Activated CD4-positive, alpha-beta T cell treated with anti-CD3 and anti-CD28 coated beads, Interleukin-2, amount 50 U/mL, for 1 hour (primary cell): ENCODE measurements around the gene FAM210A.
"Not testable (repeated sequence)": the region's sequence is repeated elsewhere in the genome, so short reads cannot be mapped to it uniquely, and the experiment has no call there.

Source experiments
- DNase-seq: peaks from one replicate; pipeline ENCODE4 v3.0.0-alpha.2; 2020

FAM210A gene, protein sequence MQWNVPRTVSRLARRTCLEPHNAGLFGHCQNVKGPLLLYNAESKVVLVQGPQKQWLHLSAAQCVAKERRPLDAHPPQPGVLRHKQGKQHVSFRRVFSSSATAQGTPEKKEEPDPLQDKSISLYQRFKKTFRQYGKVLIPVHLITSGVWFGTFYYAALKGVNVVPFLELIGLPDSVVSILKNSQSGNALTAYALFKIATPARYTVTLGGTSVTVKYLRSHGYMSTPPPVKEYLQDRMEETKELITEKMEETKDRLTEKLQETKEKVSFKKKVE

DNA sequence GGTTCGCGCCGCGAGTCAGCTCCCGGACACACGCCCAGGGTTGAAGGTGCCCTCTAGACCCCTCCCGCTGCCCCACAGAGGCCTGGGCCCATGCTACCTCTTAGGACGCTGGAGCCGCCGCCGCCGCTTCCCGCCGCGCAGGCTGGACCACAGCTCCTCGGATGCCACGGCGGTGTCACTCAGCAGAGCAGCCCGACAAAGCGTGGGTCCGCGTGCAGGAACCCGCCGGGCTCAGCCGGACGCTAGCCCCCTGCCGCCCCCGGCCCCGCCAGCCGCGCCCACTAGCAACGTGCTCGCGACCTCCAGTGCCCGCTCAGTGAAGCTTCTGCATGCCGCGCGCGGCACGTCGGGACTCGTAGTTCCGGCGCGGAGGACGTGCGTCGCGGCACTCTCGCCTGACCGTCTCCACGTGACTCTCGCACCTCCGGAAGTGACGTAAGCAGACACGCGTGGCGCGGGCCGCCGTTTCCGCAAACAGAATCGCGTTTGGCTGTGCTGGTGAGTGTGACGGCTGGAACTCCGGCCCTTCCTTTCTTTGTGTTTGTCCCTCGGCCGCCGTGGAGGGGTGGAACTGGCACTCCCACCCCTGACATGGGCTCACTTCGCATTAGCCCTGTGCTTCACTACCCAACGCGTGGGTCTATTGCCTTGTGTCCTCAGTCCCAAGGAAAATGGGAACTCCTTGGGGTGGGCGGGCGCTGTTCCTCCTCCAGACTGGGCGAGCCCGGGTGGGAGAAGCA lies at the start of gene FAM210A, which contains the start of gene RNMT:
Gene FAM210A, minus strand, starts transcription at position 327 of the 740 bp plus-strand sequence. CDS start 44,481 bp downstream, outside the sequence.
Gene RNMT, plus strand, starts transcription at position 442 of the 740 bp plus-strand sequence. CDS start 4,845 bp downstream, outside the sequence.
- peak; percentile 93 for DNase-seq

DNA sequence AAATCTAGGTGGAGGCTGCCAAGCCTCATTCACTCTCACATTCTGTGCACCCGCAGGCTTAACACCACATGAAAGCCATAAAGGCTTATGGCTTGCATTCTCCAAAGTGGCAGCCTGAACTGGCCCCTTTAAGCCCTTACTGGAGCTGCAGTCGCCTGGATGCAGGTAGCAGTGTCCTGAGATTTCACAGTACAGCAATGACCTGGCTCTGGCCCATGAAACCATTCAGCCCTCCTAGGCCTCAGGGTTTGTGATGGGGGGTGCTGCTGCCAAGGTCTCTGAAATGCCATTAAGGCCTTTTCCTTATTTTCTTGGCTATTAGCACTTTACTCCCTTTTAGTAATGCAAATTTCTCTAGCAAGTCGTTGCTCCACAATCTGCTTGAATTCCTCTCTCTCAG lies 48.7 kb upstream of the FAM210A start:
- DNase-seq, result no peak

DNA sequence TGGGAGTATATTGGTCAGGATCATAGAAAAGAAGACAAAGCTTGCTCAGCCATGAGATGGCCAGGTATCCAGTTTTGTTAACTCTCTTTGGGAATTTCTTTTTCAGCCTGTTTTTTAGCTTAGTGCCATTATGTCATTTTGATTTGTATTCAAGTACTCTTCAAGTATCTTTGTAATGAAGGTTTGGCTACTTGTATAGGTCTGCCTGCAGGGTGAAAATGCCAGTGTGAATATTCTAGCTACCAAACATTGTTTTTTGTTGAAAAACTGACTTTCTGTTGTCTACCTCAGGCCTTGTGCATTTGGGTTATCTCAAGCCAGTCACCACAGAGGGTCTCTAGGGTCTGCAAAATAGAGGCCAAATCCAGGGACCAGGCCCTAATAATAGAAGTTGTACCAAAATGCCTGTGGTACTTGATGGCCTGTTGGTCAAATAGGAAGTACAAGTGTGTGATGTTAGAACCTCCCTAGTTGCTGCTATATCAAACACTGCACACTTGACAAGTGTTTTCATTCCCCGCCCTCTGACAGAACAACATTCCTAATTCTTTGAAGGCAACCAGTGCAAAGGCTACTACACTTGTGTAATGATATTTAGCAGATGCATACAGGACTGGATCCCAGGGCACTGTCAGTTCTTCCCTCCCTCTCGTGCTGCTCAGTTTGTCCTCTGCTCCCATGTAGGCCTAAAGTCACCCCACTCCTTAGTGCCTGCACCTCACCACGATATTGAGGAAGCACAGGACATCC lies 36.5 kb upstream of the FAM210A start:
- DNase-seq, result no peak

DNA sequence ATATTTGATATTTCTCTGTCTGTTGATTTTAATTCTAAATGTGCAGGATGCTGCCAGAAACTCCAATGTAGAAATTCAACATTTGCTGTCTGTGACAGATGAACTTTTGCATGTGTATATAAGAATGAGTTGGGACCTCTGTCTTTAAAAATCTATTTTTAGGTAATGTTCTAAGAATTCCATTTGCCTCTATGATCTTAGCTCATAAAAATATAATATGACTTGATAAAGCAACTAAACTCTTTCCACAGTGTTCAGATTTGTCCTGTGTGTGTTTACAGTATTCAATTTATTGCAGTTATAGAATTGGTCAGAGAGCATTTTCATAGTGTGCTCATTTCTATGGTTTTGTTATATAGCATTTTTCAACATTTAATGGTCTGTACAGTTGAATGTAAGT lies 33.7 kb upstream of the FAM210A start:
- DNase-seq, result no peak

DNA sequence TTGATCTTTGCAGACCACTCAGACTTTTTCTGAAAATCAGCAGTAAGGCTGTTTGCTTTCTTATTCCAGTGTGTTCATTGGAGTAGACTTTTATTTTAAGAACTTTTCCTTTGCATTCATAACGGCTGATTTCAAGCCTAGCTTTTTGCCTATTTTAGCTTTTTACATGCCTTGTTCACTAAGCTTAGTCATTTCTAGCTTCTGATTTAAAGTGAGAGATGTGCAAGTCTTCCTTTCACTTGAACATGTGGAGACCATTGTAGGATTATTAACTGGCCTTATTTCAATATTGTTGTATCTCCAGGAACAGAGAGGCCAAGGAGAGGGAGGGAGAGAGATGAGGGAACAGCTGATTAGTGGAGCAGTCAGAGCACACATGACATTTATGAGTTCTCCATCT lies 32.3 kb upstream of the FAM210A start:
- DNase-seq, result no peak

DNA sequence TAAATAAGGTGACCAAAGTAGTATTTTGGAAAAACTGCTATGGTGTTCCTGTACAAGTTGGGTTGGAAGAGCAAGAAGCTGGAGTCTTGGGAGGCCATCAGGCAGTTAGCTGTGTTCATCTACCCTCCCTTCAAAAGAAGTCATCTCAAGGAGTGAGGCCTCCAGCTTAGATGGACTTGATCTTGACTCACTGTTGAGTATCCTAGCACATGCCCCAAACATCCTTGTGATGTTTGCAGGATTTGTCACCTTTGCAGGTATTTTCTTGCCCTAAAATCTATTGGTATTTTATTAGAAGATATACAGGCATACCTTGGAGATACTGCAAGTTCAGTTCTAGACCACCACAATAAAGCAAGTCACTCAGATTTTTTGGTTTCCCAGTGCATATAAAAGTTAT lies 30.3 kb upstream of the FAM210A start:
- DNase-seq, result no peak

DNA sequence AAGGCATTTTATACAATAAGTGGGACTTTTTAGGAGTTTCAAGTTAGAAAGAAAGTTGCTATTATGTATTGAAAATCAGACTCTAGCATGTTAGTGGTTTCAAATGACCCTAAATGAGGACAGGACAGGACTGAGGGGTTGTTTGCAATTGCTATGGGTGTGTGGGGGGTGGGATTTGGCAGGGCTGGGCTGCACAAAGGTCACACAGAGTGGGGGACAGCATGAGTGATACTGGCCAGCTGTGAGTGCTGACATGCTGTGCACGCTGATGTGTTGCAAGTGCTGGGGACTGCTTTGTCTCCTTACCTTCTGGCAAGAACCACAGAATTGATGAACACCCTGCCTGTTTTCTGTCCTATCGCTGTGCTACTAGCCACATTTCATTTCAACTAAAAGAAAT lies 29.9 kb upstream of the FAM210A start:
- no peak for DNase-seq

DNA sequence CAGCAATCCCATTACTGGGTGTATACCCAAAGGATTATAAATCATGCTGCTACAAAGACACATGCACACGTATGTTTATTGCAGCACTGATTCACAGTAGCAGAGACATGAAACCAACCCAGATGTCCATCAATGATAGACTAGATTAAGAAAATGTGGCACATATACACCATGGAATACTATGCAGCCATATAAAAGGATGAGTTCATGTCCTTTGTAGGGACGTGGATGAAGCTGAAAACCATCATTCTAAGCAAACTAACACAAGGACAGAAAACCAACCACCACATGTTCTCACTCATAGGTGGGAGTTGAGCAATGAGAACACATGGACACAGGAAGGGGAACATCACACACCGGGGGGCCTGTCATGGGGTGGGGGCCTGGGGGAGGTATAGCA lies 25.2 kb upstream of the FAM210A start:
- DNase-seq, result not testable (repeated sequence)

DNA sequence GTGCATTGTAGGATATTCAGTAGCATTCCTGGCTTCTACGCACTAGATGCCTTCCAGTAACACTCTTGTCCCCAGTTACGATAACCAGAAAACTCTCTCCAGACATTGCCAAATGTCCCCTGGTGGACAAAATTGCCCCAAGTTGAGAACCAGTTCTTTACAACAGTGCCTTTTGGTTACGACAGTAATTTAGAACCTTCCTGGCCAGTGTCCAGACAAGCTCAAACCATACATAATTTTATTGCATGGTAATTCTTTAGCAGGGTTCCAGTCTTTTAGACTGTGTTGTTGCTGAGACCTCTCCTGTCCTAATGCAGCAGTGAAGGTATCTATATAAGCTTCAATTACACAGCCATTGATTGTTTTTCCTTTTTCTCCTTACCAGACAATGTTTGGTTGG lies 20.3 kb upstream of the FAM210A start:
- no peak for DNase-seq

DNA sequence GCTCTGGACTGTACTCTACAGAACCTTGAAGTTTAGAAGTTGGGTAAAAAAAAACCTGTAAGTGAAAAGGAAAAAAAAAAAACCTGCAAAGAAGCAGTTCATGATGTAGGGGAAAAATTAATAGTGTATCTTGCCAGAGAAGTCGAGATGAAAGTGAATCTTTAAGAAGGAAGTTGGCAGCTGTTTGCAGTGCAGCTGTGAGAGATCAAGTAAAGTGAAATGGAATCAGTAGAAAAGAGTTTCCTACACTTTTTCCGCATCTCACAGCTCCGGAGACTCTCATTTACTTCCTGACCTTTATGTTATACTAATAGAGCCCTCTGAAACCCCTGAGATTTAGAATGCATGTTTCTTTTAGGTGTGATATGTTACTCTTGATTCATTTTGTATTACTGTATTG lies 19.3 kb upstream of the FAM210A start:
- no peak for DNase-seq

DNA sequence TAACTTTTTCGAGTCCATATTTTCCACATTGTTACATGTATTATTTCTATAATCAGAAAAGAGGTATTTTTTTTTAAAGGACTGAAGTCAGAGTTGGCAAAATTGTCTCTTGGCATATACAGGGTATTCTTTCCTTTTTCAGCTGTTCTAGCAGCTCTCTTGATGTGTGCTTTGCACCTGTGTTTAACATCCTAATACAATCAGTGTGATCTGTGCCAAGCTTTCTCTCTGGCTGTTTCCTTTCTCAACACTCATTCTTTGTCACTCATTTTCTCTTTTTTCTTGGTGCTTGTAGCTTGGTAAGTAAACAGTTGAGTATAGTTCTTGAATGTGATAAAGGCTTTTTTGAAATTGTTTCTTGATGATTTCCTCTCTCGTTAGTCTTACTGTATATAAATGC lies 9.3 kb upstream of the FAM210A start:
- DNase-seq, result no peak

DNA sequence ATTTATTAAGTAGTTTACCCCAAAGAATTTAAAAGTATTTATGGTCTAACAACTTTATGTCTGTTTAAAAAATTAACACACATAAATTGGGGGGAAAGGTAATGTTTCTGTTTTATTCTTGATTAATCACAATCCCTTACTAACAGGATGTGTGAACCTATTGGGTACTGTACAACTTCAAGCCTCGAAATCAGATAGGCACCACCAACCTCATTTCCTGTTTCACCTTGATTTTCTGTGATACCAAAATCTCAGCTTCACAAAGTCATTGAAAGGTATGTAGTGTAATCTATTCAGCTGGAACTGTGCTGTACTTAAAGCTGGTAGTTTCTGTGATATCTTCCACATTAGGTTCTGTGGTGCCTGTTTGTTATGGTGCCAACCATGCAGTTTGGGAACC lies 4.1 kb upstream of the FAM210A start:
- DNase-seq, result no peak

DNA sequence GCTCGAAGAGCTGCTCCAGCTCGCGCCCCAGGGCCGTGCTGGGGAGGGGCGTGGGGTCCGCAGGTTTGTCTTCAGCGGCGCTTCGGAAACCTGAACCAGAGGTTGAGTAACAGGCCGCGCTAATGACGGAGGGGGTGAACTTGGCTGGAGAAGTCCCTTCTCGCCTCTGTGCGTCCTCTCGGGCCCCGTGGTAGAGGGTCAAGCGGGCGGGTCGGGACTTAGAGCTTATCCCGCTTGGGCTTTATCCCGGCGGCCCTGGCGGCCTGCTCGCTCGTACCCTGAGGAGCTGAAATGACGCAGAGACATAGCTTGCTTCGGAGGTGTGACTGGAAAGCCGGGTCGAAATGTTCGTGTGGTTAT lies 594 bp upstream of the FAM210A start:
- no peak for DNase-seq

DNA sequence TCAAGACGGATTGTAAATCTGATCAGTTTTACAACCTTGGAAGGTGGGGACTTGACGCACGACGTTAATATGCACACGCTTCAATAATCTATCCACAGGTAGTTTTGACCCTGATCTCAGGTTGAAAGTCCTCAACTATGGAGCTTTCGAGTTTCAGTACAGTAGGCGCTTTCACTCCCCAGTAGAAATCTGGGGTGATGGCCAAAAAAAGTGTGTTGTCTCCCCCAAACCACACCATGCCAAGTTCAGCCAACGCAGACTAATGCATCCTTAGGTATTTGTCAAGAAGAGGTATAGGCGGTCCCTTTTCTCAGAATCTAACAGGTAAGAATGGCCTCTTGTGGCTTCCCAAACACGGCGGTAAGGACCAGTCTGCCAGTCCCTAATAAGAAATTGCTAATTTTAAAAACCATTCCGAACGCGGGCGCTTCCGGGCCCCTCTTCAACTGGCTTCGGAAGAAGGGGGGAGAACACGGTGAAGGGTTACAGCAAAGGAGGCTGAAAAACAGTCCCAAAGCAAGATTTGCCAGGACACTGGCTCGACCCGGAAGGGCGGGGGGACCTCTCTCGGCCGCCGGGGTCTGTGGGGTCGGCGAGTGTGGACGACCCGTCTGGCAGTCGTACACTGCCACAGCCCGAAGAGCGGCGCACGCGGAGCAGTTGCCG lies 659 bp downstream of the FAM210A start:
- DNase-seq, result no peak

DNA sequence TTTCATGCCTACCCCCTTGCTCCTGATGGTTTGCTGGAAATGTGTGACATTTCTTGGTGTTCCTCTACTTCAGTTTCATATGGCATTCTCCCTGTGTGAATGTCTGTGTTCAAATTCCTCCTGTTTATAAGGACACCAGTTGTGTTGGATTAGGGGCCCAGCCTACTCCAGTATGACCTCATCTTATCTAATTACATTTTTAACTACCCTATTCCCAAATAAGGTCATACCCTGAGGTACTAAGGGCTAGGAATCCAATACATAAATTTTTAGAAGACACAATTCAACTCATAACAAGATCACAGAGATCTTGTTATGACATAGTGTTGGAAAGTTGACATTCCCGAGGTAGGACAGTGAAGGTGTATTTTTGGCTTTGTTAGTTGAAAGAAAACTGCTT lies 5.5 kb downstream of the FAM210A start:
- DNase-seq, result no peak

DNA sequence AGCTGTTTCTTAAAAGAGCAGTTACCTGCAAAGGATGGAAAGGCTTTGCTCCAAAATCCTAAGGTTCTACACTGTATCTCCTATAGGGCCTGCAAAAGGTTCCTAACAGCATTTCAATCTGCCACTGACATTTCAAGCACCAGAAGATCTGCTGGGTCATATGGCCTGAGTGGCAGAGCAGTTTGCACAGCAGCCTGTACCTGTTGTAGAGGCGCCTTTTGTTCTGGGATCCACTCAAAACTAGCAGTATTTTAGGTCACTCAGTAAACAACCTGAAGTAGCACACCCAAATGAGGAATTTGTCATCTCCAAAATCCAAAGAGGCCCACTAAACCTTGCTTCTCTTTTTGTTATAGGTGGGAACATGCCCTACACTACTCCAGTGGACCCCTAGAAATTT lies 6.2 kb downstream of the FAM210A start:
- DNase-seq, result no peak

DNA sequence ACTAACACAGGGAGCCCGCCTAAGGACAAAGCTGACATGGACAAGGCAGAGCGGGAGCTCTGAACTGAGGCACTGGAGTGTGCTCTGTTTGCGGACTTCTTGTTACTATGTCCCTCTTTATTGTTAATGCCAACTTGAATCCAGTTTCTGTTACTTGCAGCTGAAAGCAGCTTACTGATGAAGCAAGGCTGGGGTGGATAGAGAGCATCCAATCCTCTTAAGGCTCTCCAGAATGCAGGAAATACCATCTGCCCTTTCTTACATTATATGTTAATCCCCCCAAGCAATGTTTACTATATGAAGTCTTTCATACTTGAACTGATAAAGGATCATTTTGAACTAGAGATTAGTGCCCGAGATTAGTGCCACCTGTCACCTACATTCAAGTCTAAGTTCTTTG lies 9.4 kb downstream of the FAM210A start:
- no peak for DNase-seq

DNA sequence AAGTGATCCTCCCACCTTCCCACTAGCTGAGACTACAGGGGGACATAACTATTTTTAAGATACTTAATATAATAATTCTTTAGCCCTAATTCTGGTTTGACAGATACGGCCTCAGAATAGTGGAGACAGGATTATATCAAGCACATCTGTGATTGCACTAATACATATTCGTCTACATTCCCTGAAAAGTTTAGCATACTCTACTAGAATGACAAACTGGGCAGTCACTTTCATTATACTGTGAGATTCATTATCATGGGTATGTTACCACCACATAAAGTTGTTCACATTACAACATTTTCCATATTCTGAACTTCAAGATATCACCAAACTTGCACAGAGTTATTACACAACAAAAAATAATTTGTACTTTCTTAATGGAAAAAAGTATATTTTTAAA lies 11.0 kb downstream of the FAM210A start:
- no peak for DNase-seq

DNA sequence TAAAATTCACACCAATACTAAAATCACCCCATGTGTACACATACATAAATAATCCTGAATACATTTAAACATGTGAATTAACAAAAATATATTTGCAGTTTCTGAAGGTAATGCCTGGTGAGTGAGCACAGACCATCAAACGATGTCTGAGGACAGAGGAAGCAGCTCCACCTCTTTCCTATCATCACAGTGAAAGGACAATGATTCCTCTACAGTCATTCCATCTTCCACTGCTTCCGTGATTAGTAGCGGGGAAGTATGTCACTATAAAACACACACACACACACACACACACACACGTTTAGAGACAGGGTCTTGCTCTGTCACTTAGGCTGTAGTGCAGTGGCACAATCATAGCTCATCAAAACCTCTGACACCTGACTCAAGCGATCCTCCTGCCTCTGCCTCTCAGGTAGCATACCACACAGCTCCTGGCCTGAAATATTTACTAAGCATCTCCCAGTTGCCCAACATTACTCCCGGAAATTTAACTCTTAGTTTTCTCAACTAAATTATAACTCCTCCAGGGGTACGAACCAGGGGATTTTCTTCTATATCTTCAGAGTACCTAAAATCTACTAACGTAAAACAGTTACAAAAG lies 12.8 kb downstream of the FAM210A start:
- DNase-seq, result no peak

DNA sequence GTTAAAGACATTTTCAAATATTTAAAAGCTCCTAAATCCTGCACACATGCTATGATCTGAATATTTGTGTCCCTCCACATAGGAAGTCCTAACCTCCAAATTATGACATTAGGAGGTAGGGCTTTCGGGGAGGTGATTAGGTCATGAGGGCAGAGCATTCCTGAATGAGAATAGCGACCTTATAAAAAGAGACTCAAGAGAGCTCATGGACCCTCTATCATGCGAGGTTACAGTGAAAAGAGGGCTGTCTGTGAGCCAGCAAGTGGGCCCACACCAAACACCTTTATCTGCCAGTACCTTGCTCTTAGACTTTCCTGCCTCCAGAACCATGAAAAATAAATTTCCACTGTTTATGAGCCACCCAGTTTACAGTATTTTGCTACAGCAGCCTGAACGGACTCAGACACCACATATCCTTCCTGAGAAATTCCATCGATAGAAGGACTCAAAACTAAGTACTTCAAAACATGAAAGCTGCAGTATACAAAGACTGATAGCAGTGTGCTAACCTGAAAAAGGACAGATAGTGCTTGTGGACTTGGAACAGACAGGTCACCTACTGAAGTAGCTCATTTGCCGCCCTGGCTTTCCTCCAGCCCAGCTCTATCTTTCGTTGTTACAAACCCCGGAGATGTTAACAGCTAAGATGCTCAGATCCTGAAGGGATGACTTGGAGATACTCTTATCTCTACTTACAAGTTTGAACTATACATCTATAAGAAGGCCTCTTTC lies 13.8 kb downstream of the FAM210A start:
- DNase-seq, result no peak

DNA sequence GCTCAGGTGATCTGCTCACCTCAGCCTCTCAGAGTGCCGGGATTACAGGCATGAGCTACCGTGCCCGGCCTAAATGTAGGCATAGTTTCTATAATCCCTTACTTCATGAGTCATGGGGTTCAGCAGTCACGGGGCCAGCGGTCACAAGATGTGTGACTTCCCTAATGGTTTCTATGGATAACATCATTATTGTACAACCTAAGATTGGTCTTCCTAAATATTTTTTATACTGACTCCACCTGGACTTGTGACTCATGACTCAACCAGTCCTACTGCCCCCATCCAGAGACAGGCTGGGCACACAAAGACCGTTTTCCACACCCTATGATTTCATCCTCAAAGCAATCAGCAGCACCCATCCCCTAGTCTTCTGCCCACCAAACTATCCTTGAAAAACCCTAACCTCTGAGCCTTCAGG lies 15.9 kb downstream of the FAM210A start:
- no peak for DNase-seq

DNA sequence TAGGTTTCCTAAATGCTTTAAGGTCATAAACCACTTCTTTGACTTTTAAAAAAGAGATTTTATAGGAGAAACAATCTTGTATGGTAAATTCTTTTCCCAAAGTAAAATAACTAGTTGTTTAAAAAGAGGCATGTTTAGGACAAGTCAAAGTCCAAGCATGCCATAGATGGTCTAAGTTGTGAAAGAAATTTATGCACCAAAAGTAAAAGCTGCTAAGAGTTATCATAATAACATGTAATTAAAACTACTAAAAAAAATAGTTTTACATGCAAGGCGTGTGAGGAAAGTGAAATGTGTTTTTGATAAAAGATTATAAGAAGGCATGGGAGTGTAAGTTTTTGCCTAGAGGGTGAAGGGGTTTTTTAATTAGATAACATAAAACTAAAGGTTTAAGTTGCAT lies 22.5 kb downstream of the FAM210A start:
- no peak for DNase-seq
